Measurements from ENCODE around the gene G0S2.
"Not testable (repeated sequence)": the region's sequence is repeated elsewhere in the genome, so short reads cannot be mapped to it uniquely, and the experiment has no call there.

Gene G0S2

GRCh38 chr1:209678981-209679539 lies 3.8 kb downstream of the G0S2 start:
- DNase-seq (ENCODE audit: low read depth) = no peak

GRCh38 chr1:209685821-209686220 lies 10.6 kb downstream of the G0S2 start:
- DNase-seq (ENCODE audit: low read depth) = no peak

- no peak for DNase-seq (ENCODE audit: low read depth)
These were observed 11.1 kb downstream of the G0S2 start for GRCh38 chr1:209686322-209686721.

- DNase-seq (ENCODE audit: low read depth) = no peak
These were observed 13.6 kb downstream of the G0S2 start for GRCh38 chr1:209688746-209689234.

GRCh38 chr1:209689477-209689876 lies 14.3 kb downstream of the G0S2 start:
- DNase-seq (ENCODE audit: low read depth) = no peak

- DNase-seq (ENCODE audit: low read depth) = no peak
These were observed 16.0 kb downstream of the G0S2 start for GRCh38 chr1:209691237-209691636.

- no peak for DNase-seq (ENCODE audit: low read depth)
These were observed 17.1 kb downstream of the G0S2 start for GRCh38 chr1:209692296-209692695.

GRCh38 chr1:209692745-209693504 lies 17.7 kb downstream of the G0S2 start:
- peak; percentile 46 for DNase-seq (ENCODE audit: low read depth)

- no peak for DNase-seq (ENCODE audit: low read depth)
These were observed 21.5 kb downstream of the G0S2 start for GRCh38 chr1:209696673-209697072.

- no peak for DNase-seq (ENCODE audit: low read depth)
These were observed 21.9 kb downstream of the G0S2 start for GRCh38 chr1:209697126-209697525.

GRCh38 chr1:209700686-209701085 lies 25.5 kb downstream of the G0S2 start:
- not testable (repeated sequence) for DNase-seq (ENCODE audit: low read depth)

GRCh38 chr1:209702832-209703231 lies 27.6 kb downstream of the G0S2 start:
- no peak for DNase-seq (ENCODE audit: low read depth)

GRCh38 chr1:209703834-209704504 lies 28.8 kb downstream of the G0S2 start:
- DNase-seq (ENCODE audit: low read depth) = no peak

- DNase-seq (ENCODE audit: low read depth) = no peak
These were observed 29.4 kb downstream of the G0S2 start, which contains the start of gene HSD11B1 for GRCh38 chr1:209704584-209704983. TSS of gene HSD11B1 (plus strand) at chr1:209704846. CDS start at chr1:209704943, 97 bp downstream.

- no peak for DNase-seq (ENCODE audit: low read depth)
These were observed 29.9 kb downstream of the G0S2 start for GRCh38 chr1:209705033-209705598.

- DNase-seq (ENCODE audit: low read depth) = no peak
These were observed 31.4 kb downstream of the G0S2 start for GRCh38 chr1:209706622-209707021.

GRCh38 chr1:209707308-209707707 lies 32.1 kb downstream of the G0S2 start:
- DNase-seq (ENCODE audit: low read depth) = no peak

- no peak for DNase-seq (ENCODE audit: low read depth)
These were observed 33.1 kb downstream of the G0S2 start for GRCh38 chr1:209708297-209708696.

- no peak for DNase-seq (ENCODE audit: low read depth)
These were observed 34.9 kb downstream of the G0S2 start for GRCh38 chr1:209710093-209710492.

- DNase-seq (ENCODE audit: low read depth) = no peak
These were observed 35.6 kb downstream of the G0S2 start for GRCh38 chr1:209710847-209711246.

- DNase-seq (ENCODE audit: low read depth) = no peak
These were observed 39.1 kb downstream of the G0S2 start for GRCh38 chr1:209714338-209714737.

GRCh38 chr1:209715314-209715713 lies 40.1 kb downstream of the G0S2 start:
- no peak for DNase-seq (ENCODE audit: low read depth)

- DNase-seq (ENCODE audit: low read depth) = no peak
These were observed 42.6 kb downstream of the G0S2 start for GRCh38 chr1:209717818-209718217.
